ENCODE data around the gene GSTA4.
"Not testable (repeated sequence)": the region's sequence is repeated elsewhere in the genome, so short reads cannot be mapped to it uniquely, and the experiment has no call there.

The GSTA4 gene

GRCh38 chr6:53027131-53027718 is 32.1 kb upstream of the GSTA4 start:
- no peak for DNase-seq
- no peak for TF ChIP-seq POLR2A (IDR thresholded peaks at IDR 0.05; ENCODE audit: low read length)

DNA sequence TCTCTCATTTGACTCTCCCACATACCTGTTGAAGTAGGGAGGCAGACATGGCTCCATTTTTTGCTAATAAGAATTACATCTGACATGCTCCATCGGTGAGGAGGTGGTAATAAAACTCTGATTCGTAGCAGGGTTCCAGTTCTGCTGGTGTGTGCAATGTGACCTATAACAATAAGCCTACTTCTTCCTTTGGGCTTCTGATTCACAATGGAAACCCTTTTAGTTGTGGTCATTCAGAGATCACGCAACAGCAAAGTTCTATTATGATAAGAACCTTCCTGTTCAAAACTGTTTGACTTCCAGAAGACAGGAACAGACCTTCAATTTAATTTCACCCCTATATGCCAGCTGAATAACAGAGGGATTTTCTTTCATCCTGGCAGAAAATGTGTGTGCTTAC is 31.4 kb upstream of the GSTA4 start:
- DNase-seq, result no peak
- TF ChIP-seq POLR2A (IDR thresholded peaks at IDR 0.05; ENCODE audit: low read length) (no peak), GATA1 (IDR thresholded peaks at IDR 0.05; ENCODE audit: low read depth, low read length) (no peak)

GRCh38 chr6:53023323-53023722 is 28.2 kb upstream of the GSTA4 start:
- TF ChIP-seq GATA1 (IDR thresholded peaks at IDR 0.05; ENCODE audit: low read depth, low read length) (no peak), POLR2A (IDR thresholded peaks at IDR 0.05; ENCODE audit: low read length) (no peak)
- no peak for DNase-seq

DNA sequence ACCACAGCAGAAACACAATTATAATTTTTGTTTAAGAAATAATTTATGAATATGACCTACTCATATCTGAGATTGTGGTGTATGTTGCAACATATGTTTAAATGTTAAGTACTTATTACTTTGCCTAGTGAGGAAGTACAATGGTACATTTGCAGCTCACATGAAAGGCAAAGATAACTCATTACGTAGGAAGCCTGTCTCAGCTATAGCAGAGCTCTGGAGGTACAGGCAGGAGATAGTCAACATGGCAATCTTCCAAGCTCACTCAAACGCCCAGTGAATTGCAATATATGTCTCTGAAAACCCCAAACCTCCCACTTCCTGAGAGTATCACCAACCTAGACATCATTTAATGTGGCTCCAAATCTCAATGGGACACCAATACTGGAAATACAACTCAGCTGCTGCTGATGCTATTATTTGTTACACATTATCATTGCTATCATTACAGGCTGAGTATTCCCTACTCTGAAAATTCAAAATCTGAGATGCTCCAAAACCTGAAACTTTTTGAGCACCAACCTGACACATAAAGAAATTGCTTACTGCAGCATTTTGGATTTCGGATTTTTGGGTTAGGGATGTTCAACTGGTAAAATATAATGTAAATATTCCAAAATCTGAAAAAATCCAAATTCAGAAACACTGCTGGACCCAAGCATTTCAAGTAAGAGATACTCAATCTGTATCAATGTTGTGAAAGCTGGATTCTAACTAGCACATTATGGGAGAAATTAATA is 25.1 kb upstream of the GSTA4 start:
- peak; percentile 90 to 92 for DNase-seq

DNA sequence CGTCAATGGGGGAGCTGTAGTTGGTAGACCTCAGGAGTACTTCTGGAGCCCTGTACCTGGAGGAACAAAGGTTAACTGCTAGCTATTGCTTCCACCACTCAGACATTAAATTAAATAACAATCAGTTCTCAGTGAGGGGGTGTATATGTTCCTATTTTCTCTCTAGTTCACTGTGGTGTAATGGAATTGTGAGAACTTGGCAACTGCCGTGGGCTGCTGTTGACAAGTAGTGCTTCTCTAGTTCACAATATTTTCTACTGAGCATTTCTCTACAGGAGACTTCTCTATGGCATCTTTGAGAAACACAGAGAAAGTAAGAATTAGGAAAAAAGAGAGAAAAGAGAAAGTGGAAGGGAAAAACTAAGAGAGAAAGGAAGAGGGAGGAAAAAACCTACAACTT is 23.4 kb upstream of the GSTA4 start:
- TF ChIP-seq POLR2A (IDR thresholded peaks at IDR 0.05; ENCODE audit: low read length) (no peak), GATA1 (IDR thresholded peaks at IDR 0.05; ENCODE audit: low read depth, low read length) (no peak)
- no peak for DNase-seq

More for the DNA sequence above, 25.1 kb upstream of the GSTA4 start:
- TF ChIP-seq POLR2A (IDR thresholded peaks at IDR 0.05; ENCODE audit: low read length) (no peak), GATA1 (IDR thresholded peaks at IDR 0.05; ENCODE audit: low read depth, low read length) (no peak)

- TF ChIP-seq POLR2A (IDR thresholded peaks at IDR 0.05; ENCODE audit: low read length), result no peak
- no peak for TF ChIP-seq GATA1 (IDR thresholded peaks at IDR 0.05; ENCODE audit: low read depth, low read length)
- no peak for DNase-seq
Measured at GRCh38 chr6:53015486-53015885, 20.4 kb upstream of the GSTA4 start.

DNA sequence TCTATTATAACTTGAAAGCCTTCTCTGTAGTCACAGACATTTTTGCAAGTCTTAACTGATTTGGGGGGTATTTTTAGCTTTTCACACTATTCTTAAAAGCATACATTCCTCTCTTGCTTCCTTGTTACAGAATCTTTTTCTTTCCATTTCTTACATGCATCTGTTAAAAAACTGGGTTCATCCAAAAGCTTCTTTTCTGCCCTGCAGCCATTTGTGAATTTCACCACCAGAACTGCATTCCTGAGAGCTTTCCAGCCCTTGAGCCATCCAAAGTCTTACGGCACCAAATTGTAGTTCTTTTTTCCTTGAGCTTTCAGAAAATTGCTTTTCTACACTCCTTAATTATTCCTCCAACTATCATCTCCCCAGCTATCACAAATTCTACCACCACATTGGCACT is 19.7 kb upstream of the GSTA4 start:
- DNase-seq, result no peak
- TF ChIP-seq GATA1 (IDR thresholded peaks at IDR 0.05; ENCODE audit: low read depth, low read length) (no peak), POLR2A (IDR thresholded peaks at IDR 0.05; ENCODE audit: low read length) (no peak)

- no peak for DNase-seq
- TF ChIP-seq GATA1 (IDR thresholded peaks at IDR 0.05; ENCODE audit: low read depth, low read length), result no peak
- no peak for TF ChIP-seq POLR2A (IDR thresholded peaks at IDR 0.05; ENCODE audit: low read length)
Measured at GRCh38 chr6:53014063-53014462, 19.0 kb upstream of the GSTA4 start.

DNA sequence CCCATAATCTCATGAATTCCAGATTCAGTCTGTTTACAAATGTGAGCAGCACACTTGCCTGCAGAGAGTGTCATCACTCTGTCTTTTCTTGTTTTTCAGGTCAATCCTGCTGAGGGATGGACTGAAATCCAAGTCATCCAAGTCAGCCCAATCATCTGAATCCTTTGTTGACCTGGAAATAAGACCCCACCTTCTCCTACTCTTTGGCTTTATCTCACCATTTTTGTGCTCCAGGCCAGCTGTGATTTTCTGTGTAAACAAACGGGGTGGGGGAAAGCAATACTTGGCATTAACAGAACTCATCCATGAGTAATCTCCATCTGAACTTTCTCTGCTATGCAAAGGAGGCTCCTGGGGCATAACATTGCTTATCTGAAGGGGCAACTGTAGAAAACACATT is 16.9 kb upstream of the GSTA4 start:
- TF ChIP-seq POLR2A (IDR thresholded peaks at IDR 0.05; ENCODE audit: low read length) (no peak), GATA1 (IDR thresholded peaks at IDR 0.05; ENCODE audit: low read depth, low read length) (no peak)
- DNase-seq, result no peak

DNA sequence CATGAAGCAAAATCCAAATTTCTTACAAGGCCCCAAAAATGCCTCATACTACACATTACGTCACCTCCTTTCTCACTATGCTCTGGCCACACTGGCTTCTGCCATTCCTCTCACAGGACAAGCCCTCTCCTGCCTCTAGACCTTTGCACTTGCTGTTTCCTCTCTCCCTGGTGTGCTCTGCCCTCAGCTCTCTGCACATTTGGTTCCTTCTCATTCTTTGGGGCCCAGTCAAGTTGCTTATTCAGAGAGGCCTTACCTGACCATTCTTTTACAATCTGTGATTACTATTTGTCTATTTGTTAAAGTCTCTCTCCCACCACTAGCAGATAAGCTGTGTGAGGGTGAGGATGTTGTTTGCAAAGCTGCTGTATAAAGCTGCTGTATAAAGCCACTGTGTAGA is 15.4 kb upstream of the GSTA4 start:
- TF ChIP-seq POLR2A (IDR thresholded peaks at IDR 0.05; ENCODE audit: low read length), result no peak
- no peak for DNase-seq

GRCh38 chr6:53009511-53009910 is 14.4 kb upstream of the GSTA4 start:
- TF ChIP-seq POLR2A (IDR thresholded peaks at IDR 0.05; ENCODE audit: low read length) (no peak), GATA1 (IDR thresholded peaks at IDR 0.05; ENCODE audit: low read depth, low read length) (no peak)
- DNase-seq, result no peak

DNA sequence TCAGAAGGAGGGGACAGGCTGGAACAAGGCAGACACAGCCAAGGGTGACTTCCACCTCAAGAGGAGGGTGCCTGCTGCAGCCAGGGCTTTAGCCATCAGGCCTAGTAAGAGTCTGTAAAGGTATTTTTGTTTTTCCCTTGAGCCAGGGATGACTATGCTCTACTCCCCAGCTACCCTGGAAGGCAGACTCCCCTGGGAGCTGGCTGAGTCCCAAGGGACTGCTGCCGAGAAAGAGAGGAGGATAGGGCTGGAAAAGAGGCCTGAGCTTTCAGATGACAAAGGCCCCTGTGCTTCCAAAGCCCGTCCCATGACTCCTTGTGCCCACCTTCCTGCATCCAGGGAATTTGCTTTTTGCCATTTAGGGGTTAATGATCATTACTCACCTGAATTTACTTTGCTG is 14.0 kb upstream of the GSTA4 start:
- DNase-seq, result no peak
- TF ChIP-seq POLR2A (IDR thresholded peaks at IDR 0.05; ENCODE audit: low read length) (no peak), GATA1 (IDR thresholded peaks at IDR 0.05; ENCODE audit: low read depth, low read length) (no peak)

DNA sequence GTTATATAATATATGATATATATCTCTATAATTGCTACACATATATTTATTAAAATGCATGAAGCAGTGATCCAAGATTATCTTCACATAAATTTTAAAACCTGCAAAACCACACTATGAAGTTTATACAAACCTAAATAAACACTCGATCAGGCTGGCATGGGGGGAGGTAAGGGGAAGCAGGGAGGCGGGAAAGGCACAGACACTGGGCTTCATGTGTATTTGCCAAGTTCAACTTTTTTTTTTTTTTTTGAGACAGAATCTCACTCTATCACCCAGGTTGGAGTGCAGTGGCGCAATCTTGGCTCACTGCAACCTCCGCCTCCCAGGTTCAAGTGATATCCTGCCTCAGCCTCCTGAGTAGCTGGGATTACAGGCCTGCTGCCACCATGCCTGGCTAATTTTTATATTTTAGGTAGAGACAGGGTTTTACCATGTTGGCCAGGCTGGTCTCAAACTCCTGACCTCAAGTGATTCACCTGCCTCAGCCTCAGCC is 13.2 kb upstream of the GSTA4 start:
- not testable (repeated sequence) for DNase-seq

DNA sequence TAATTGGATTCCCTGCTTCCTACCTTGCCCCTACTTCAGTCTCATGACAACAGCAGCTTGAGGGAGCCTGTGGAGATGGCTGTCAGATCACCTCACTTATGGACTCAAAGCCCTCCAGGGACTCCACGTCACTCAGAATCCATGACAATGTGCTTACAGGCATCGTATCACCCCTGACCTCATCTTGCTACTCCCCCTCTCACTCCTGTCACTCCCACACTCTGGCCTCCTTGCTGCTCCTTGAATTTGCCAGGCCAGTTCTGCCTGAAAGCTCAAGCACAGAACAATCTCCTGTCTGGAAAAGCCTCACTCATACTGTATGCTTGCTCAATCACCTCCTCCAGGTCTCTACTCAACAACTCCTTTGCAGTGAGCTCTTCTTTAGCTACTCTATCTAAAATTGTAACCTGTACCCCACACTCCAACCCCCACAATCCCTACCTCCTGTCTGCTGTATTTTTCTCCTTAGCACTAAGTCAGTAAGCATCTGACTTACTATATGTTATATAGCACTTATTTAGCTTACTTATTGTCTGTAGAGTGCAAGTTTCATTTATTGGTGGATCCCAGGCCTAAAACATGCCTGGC is 10.7 kb upstream of the GSTA4 start:
- TF ChIP-seq GATA1 (IDR thresholded peaks at IDR 0.05; ENCODE audit: low read depth, low read length), result no peak
- TF ChIP-seq POLR2A (IDR thresholded peaks at IDR 0.05; ENCODE audit: low read length), result no peak
- no peak for DNase-seq

- DNase-seq, result no peak
- TF ChIP-seq GATA1 (IDR thresholded peaks at IDR 0.05; ENCODE audit: low read depth, low read length) (no peak), POLR2A (IDR thresholded peaks at IDR 0.05; ENCODE audit: low read length) (no peak)
Measured at GRCh38 chr6:52999456-52999855, 4.4 kb upstream of the GSTA4 start.

Measured in erythroblast (primary cell).